Measurements from ENCODE around the gene ISLR2.
"Not testable (repeated sequence)": the region's sequence is repeated elsewhere in the genome, so short reads cannot be mapped to it uniquely, and the experiment has no call there.

ISLR2 gene

GRCh38 chr15:74130155-74130848 is at the start of gene ISLR2:
TSS of gene ISLR2 (plus strand) at chr15:74130586. CDS start at chr15:74132755, 2,169 bp downstream.
- no peak for DNase-seq (ENCODE audit: low read depth)

GRCh38 chr15:74082450-74082849 is 47.9 kb upstream of the ISLR2 start, which contains the start of gene GOLGA6A:
TSS of gene GOLGA6A (minus strand) at chr15:74082550. CDS start at chr15:74082509, 41 bp downstream.
- not testable (repeated sequence) for DNase-seq (ENCODE audit: low read depth)

GRCh38 chr15:74094567-74094966 is 35.8 kb upstream of the ISLR2 start:
- not testable (repeated sequence) for DNase-seq (ENCODE audit: low read depth)

- DNase-seq (ENCODE audit: low read depth): not testable (repeated sequence)
Observed at GRCh38 chr15:74095610-74096009, 34.8 kb upstream of the ISLR2 start.

GRCh38 chr15:74096753-74097474 is 33.5 kb upstream of the ISLR2 start:
- DNase-seq (ENCODE audit: low read depth): not testable (repeated sequence)

GRCh38 chr15:74099963-74100733 is 30.2 kb upstream of the ISLR2 start:
- DNase-seq (ENCODE audit: low read depth): peak; percentile 22

GRCh38 chr15:74108111-74108510 is 22.3 kb upstream of the ISLR2 start:
- no peak for DNase-seq (ENCODE audit: low read depth)

- DNase-seq (ENCODE audit: low read depth): not testable (repeated sequence)
Observed at GRCh38 chr15:74108611-74109010, 21.8 kb upstream of the ISLR2 start.

GRCh38 chr15:74109713-74110112 is 20.7 kb upstream of the ISLR2 start:
- no peak for DNase-seq (ENCODE audit: low read depth)

- no peak for DNase-seq (ENCODE audit: low read depth)
Observed at GRCh38 chr15:74120426-74120825, 10.0 kb upstream of the ISLR2 start.

- no peak for DNase-seq (ENCODE audit: low read depth)
Observed at GRCh38 chr15:74121039-74121438, 9.3 kb upstream of the ISLR2 start.

GRCh38 chr15:74121858-74122257 is 8.5 kb upstream of the ISLR2 start:
- no peak for DNase-seq (ENCODE audit: low read depth)

- DNase-seq (ENCODE audit: low read depth): no peak
Observed at GRCh38 chr15:74122403-74123130, 7.8 kb upstream of the ISLR2 start.

GRCh38 chr15:74123131-74123429 is 7.3 kb upstream of the ISLR2 start:
- DNase-seq (ENCODE audit: low read depth): no peak

- DNase-seq (ENCODE audit: low read depth): no peak
Observed at GRCh38 chr15:74123658-74124057, 6.7 kb upstream of the ISLR2 start.

GRCh38 chr15:74124196-74124595 is 6.2 kb upstream of the ISLR2 start:
- DNase-seq (ENCODE audit: low read depth): no peak

- DNase-seq (ENCODE audit: low read depth): no peak
Observed at GRCh38 chr15:74124759-74125158, 5.6 kb upstream of the ISLR2 start.

- DNase-seq (ENCODE audit: low read depth): peak; percentile 73
Observed at GRCh38 chr15:74127255-74127953, 3.0 kb upstream of the ISLR2 start.

GRCh38 chr15:74127954-74128784 is 2.2 kb upstream of the ISLR2 start:
- DNase-seq (ENCODE audit: low read depth): no peak

GRCh38 chr15:74128785-74129585 is 1.4 kb upstream of the ISLR2 start:
- no peak for DNase-seq (ENCODE audit: low read depth)

Measured in stimulated activated CD4-positive, alpha-beta T cell treated with anti-CD3 and anti-CD28 coated beads, Interleukin-2, amount 100 ng/mL, for 4 hours (primary cell).